ENCODE data around the gene TCF7. TPM values are rescaled to one million over a fixed set of nuclear protein-coding genes. Genes with fewer than 3 reads are reported as not detected.

The TCF7 gene
- total RNA-seq, 4 donors from 2014 or later: 2.6 to 6.2 (median 5.1) TPM

GRCh38 chr5:134116789-134117761 lies 2.6 kb downstream of the TCF7 start:
- DNase-seq (ENCODE audit: low spot score in 2 of 2): no peak
- no peak overlapping the region for H3K4me3 ChIP-seq (ENCODE audit: low read depth, poor library complexity, severe bottlenecking)
- no peak for TF ChIP-seq POLR2A (IDR thresholded peaks at IDR 0.05)
- no peak for TF ChIP-seq CTCF (IDR thresholded peaks at IDR 0.05)
- 91% methylated on average over 12 of the region's 12 CpGs for WGBS, 2 donors
- intact Hi-C loops (cut with DNase I; ENCODE audit: low total_unique reads): no loop called here

GRCh38 chr5:134118212-134118835 lies 3.8 kb downstream of the TCF7 start:
- DNase-seq (ENCODE audit: low spot score in 2 of 2): no peak
- 85% methylated on average over 4 of the region's 4 CpGs for WGBS, 2 donors
- intact Hi-C loops (cut with DNase I; ENCODE audit: low total_unique reads): no loop called here
- no peak overlapping the region for H3K4me3 ChIP-seq (ENCODE audit: low read depth, poor library complexity, severe bottlenecking)
- TF ChIP-seq POLR2A (IDR thresholded peaks at IDR 0.05) (no peak), CTCF (IDR thresholded peaks at IDR 0.05) (no peak)

- 87 to 88% methylated on average over 12 of the region's 12 CpGs for WGBS, 2 donors
- no peak for DNase-seq (ENCODE audit: low spot score in 2 of 2)
- intact Hi-C loops (cut with DNase I; ENCODE audit: low total_unique reads): no loop called here
- no peak overlapping the region for H3K4me3 ChIP-seq (ENCODE audit: low read depth, poor library complexity, severe bottlenecking)
- TF ChIP-seq CTCF (IDR thresholded peaks at IDR 0.05) (no peak), POLR2A (IDR thresholded peaks at IDR 0.05) (no peak)
Measured at GRCh38 chr5:134119720-134120119, 5.2 kb downstream of the TCF7 start.

- H3K4me3 ChIP-seq (ENCODE audit: low read depth, poor library complexity, severe bottlenecking): no peak overlapping the region
- TF ChIP-seq CTCF (IDR thresholded peaks at IDR 0.05): no peak
- no peak for DNase-seq (ENCODE audit: low spot score in 2 of 2)
- intact Hi-C loops (cut with DNase I; ENCODE audit: low total_unique reads): no loop called here
- 91 to 93% methylated on average over 17 of the region's 17 CpGs for WGBS, 2 donors
Measured at GRCh38 chr5:134120386-134121138, 6.1 kb downstream of the TCF7 start.

- TF ChIP-seq POLR2A (IDR thresholded peaks at IDR 0.05): no peak
- no peak for TF ChIP-seq CTCF (IDR thresholded peaks at IDR 0.05)
- 88% methylated on average over 3 of the region's 3 CpGs for WGBS, 2 donors
- no peak overlapping the region for H3K4me3 ChIP-seq (ENCODE audit: low read depth, poor library complexity, severe bottlenecking)
- no peak for DNase-seq (ENCODE audit: low spot score in 2 of 2)
- intact Hi-C loops (cut with DNase I; ENCODE audit: low total_unique reads): no loop called here
Measured at GRCh38 chr5:134122530-134122929, 8.0 kb downstream of the TCF7 start.
